Muscle layer of duodenum (tissue), 2 donors: Measurements from ENCODE around the gene COL1A2.

Experiments
- H3K27ac ChIP-seq: one replicate; pipeline ENCODE4 v1.7.0; 2013; ENCODE audit warnings: mild to moderate bottlenecking, low read length
- H3K27me3 ChIP-seq: one replicate; pipeline ENCODE4 v1.7.0; 2013; ENCODE audit warnings: low read depth, mild to moderate bottlenecking, control low read depth, low read length
- H3K36me3 ChIP-seq, 2 donors: one replicate each; pipeline ENCODE4 v1.7.0; 2013; ENCODE audit warnings: low read length in 2 of 2, control low read depth in 1 of 2, mild to moderate bottlenecking in 1 of 2; ENCODE audit not compliant: insufficient read depth in 2 of 2, control insufficient read depth in 1 of 2
- H3K4me1 ChIP-seq, 2 donors: one replicate each; pipeline ENCODE4 v1.7.0; 2013; ENCODE audit warnings: low read length in 2 of 2, mild to moderate bottlenecking in 2 of 2, control low read depth in 1 of 2, moderate library complexity in 1 of 2; ENCODE audit not compliant: insufficient read depth in 2 of 2, control insufficient read depth in 1 of 2
- H3K4me3 ChIP-seq, 2 donors: one replicate each; pipeline ENCODE4 v1.7.0; 2013; ENCODE audit warnings: low read length in 2 of 2, low read depth in 1 of 2, mild to moderate bottlenecking in 1 of 2
- H3K9me3 ChIP-seq, 2 donors: one replicate each; pipeline ENCODE4 v1.7.0; 2013; ENCODE audit warnings: low read length in 2 of 2, control low read depth in 1 of 2, mild to moderate bottlenecking in 1 of 2; ENCODE audit not compliant: control insufficient read depth in 1 of 2
- donor health status: healthy.

The COL1A2 gene

DNA sequence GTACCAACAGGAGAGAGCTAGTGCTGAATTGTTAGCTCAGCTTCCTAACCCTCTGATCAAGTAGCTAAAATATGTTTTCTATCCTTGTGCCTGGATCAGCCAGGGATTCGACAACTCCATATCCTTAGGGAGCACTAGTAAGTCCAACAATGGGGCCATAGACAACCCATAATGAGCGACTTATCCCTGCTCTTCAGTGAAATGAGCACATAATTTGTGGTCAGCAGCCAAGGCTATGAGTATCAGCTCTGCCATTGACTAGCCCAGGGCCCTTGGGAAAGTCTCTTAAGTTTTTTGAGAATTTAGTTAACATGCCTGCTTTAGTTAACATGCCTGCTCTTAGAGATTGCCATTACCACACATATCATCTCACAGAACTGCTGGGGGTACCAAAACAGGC, 39.3 kb downstream of the COL1A2 start:
- H3K4me1 ChIP-seq: no peaks in the 10 kb centered on the region
- H3K36me3 ChIP-seq: peaks cover 6 to 8% of the 10 kb centered on the region in 2 donors
- no peak overlapping the region for H3K4me3 ChIP-seq
- H3K27me3 ChIP-seq: no peaks in the 10 kb centered on the region
- H3K27ac ChIP-seq: no peak overlapping the region
- no peaks in the 10 kb centered on the region for H3K9me3 ChIP-seq

DNA sequence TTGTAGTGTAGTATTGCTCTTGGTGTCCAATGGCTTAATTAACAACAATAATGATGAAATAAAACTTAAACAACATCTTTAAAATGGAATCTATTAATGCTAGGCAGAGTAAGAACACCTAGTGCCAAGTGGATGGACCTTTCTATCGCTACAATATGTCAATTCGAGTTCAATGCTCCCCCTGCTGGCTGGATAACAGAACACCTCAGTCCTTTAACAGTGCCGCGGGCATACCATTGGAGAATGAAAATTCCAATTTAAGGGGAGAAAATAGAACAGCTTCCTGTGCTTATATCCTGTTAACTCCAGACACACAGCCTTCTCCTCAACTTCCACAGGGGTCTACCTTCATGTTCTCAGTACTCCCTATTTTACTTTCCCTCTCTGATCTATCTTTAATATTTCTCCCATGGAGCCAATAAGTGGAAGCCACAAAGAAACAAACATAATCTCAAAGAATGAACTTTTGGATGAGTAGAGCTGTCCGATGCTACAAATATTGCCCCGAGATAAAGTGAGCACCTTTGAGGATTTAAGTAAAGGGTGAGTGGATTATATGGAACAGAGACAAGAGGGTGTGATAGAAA, 41.4 kb downstream of the COL1A2 start:
- no peaks in the 10 kb centered on the region for H3K9me3 ChIP-seq
- H3K27me3 ChIP-seq: no peaks in the 10 kb centered on the region
- no peaks in the 10 kb centered on the region for H3K4me1 ChIP-seq
- H3K4me3 ChIP-seq: no peak overlapping the region
- H3K36me3 ChIP-seq: no peaks in the 10 kb centered on the region
- H3K27ac ChIP-seq: no peak overlapping the region

GRCh38 chr7:94436700-94437099, 42.0 kb downstream of the COL1A2 start:
- no peaks in the 10 kb centered on the region for H3K36me3 ChIP-seq
- H3K9me3 ChIP-seq: no peaks in the 10 kb centered on the region
- H3K4me1 ChIP-seq: no peaks in the 10 kb centered on the region
- no peak overlapping the region for H3K27ac ChIP-seq
- H3K27me3 ChIP-seq: no peaks in the 10 kb centered on the region
- no peak overlapping the region for H3K4me3 ChIP-seq

GRCh38 chr7:94439893-94440381, 45.2 kb downstream of the COL1A2 start:
- no peaks in the 10 kb centered on the region for H3K9me3 ChIP-seq
- no peaks in the 10 kb centered on the region for H3K27me3 ChIP-seq
- H3K4me3 ChIP-seq: no peak overlapping the region
- no peaks in the 10 kb centered on the region for H3K4me1 ChIP-seq
- H3K27ac ChIP-seq: no peak overlapping the region
- no peaks in the 10 kb centered on the region for H3K36me3 ChIP-seq

GRCh38 chr7:94440451-94441039, 45.9 kb downstream of the COL1A2 start:
- no peak overlapping the region for H3K27ac ChIP-seq
- no peaks in the 10 kb centered on the region for H3K4me1 ChIP-seq
- H3K36me3 ChIP-seq: no peaks in the 10 kb centered on the region
- no peak overlapping the region for H3K4me3 ChIP-seq
- H3K9me3 ChIP-seq: no peaks in the 10 kb centered on the region
- no peaks in the 10 kb centered on the region for H3K27me3 ChIP-seq

- no peak overlapping the region for H3K4me3 ChIP-seq
- H3K4me1 ChIP-seq: no peaks in the 10 kb centered on the region
- H3K36me3 ChIP-seq: no peaks in the 10 kb centered on the region
- H3K9me3 ChIP-seq: no peaks in the 10 kb centered on the region
- no peak overlapping the region for H3K27ac ChIP-seq
- no peaks in the 10 kb centered on the region for H3K27me3 ChIP-seq
These were observed 46.4 kb downstream of the COL1A2 start for GRCh38 chr7:94441138-94441537.

GRCh38 chr7:94442639-94443038, 47.9 kb downstream of the COL1A2 start:
- H3K36me3 ChIP-seq: no peaks in the 10 kb centered on the region
- no peak overlapping the region for H3K27ac ChIP-seq
- H3K27me3 ChIP-seq: no peaks in the 10 kb centered on the region
- no peaks in the 10 kb centered on the region for H3K4me1 ChIP-seq
- no peak overlapping the region for H3K4me3 ChIP-seq
- no peaks in the 10 kb centered on the region for H3K9me3 ChIP-seq

- Histone ChIP-seq H3K4me1 (no peaks in the 10 kb centered on the region), H3K4me3 (no peak overlapping the region), H3K36me3 (no peaks in the 10 kb centered on the region), H3K27ac (no peak overlapping the region), H3K27me3 (no peaks in the 10 kb centered on the region), H3K9me3 (no peaks in the 10 kb centered on the region)
These were observed 50.1 kb downstream of the COL1A2 start for GRCh38 chr7:94444813-94445212.

- H3K36me3 ChIP-seq: no peaks in the 10 kb centered on the region
- H3K4me3 ChIP-seq: no peak overlapping the region
- H3K4me1 ChIP-seq: no peaks in the 10 kb centered on the region
- no peaks in the 10 kb centered on the region for H3K27me3 ChIP-seq
- no peak overlapping the region for H3K27ac ChIP-seq
- H3K9me3 ChIP-seq: no peaks in the 10 kb centered on the region
These were observed 51.0 kb downstream of the COL1A2 start for GRCh38 chr7:94445696-94446194.

- no peaks in the 10 kb centered on the region for H3K36me3 ChIP-seq
- no peaks in the 10 kb centered on the region for H3K4me1 ChIP-seq
- no peaks in the 10 kb centered on the region for H3K27me3 ChIP-seq
- no peak overlapping the region for H3K27ac ChIP-seq
- no peaks in the 10 kb centered on the region for H3K9me3 ChIP-seq
- no peak overlapping the region for H3K4me3 ChIP-seq
These were observed 51.6 kb downstream of the COL1A2 start for GRCh38 chr7:94446308-94446707.

DNA sequence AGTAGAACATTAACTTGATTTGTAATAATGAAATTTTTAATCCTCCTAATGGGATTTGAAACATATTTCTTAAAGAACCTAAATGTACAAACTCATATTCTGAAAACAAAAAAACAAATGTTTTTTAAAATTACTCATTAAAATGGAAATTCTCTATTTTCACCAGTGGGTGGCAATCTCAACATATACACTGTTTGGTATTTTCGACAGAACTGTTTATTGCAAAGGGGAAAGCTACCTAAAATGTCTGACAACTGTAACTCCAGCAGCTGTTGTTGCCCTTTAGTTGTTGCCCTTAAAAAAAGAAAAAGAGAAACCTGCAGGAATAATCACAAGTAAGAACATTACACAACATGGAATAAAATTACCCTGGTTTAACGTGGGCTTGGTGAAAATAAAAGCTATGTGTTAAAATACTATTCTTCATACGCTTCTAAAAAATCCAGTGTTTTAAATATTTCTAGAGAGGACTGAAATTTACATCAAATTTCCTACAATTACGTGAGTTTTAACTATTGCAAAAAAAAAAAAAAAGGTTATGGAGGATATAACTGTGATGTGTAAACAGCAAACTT, 54.5 kb downstream of the COL1A2 start:
- Histone ChIP-seq H3K36me3 (no peaks in the 10 kb centered on the region), H3K9me3 (no peaks in the 10 kb centered on the region), H3K27me3 (no peaks in the 10 kb centered on the region), H3K4me1 (peaks cover 0 to 7% of the 10 kb centered on the region in 2 donors), H3K4me3 (no peak overlapping the region), H3K27ac (no peak overlapping the region)
